Measurements from ENCODE around the gene LIMCH1. TPM values are rescaled to one million over a fixed set of nuclear protein-coding genes. Genes with fewer than 3 reads are reported as not detected.
A peak's percentile ranks its signal among the peaks of the same experiment; 100 is the strongest.

Gene LIMCH1
- total and polyA plus RNA-seq, 11 donors: 50.9 to 345 (median 233) TPM

DNA sequence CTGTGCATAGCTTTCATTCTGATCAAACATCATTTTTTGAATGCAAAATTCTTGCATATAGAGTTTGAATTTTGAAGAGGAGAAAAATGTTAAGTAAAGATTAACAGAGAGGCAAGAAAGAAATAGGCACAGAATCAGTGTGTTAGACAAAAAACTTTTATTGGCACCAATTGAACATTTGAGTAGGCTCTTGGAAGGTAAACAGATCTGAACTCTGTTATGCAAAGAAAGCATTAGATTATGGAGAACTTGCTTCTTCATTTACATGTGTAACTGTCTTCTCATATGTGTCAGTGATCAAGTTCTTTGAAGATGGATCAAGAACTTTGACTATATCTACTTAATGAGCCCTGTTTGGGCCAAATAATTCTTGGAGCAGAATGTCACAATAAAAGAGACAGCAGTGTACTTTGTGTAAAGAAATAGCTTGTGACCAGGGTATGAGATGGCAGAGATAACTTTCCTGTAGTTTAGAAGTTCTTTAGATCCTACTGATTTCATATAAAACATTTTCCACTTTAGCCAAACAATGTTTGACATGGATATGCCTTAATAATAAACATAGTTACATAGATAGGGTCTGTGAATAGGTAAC lies 61.3 kb downstream of the LIMCH1 start:
- no peak overlapping the region for H3K27ac ChIP-seq
- H3K4me1 ChIP-seq: peaks cover 0 to 66% (median 36%) of the 10 kb centered on the region in 12 donors
- no peak for DNase-seq
- H3K4me3 ChIP-seq: no peak overlapping the region
- intact Hi-C loops (cut with DNase I): no loop called here
- H3K9me3 ChIP-seq: no peaks in the 10 kb centered on the region
- no peak for ATAC-seq
- H3K27me3 ChIP-seq: no peaks in the 10 kb centered on the region
- H3K36me3 ChIP-seq: peaks cover 0 to 6% (median 0%) of the 10 kb centered on the region in 9 donors
- TF ChIP-seq, protein P1, sequence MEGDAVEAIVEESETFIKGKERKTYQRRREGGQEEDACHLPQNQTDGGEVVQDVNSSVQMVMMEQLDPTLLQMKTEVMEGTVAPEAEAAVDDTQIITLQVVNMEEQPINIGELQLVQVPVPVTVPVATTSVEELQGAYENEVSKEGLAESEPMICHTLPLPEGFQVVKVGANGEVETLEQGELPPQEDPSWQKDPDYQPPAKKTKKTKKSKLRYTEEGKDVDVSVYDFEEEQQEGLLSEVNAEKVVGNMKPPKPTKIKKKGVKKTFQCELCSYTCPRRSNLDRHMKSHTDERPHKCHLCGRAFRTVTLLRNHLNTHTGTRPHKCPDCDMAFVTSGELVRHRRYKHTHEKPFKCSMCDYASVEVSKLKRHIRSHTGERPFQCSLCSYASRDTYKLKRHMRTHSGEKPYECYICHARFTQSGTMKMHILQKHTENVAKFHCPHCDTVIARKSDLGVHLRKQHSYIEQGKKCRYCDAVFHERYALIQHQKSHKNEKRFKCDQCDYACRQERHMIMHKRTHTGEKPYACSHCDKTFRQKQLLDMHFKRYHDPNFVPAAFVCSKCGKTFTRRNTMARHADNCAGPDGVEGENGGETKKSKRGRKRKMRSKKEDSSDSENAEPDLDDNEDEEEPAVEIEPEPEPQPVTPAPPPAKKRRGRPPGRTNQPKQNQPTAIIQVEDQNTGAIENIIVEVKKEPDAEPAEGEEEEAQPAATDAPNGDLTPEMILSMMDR (IDR thresholded peaks at IDR 0.05): no peak
- no peak for TF ChIP-seq POLR2A (IDR thresholded peaks at IDR 0.05)

DNA sequence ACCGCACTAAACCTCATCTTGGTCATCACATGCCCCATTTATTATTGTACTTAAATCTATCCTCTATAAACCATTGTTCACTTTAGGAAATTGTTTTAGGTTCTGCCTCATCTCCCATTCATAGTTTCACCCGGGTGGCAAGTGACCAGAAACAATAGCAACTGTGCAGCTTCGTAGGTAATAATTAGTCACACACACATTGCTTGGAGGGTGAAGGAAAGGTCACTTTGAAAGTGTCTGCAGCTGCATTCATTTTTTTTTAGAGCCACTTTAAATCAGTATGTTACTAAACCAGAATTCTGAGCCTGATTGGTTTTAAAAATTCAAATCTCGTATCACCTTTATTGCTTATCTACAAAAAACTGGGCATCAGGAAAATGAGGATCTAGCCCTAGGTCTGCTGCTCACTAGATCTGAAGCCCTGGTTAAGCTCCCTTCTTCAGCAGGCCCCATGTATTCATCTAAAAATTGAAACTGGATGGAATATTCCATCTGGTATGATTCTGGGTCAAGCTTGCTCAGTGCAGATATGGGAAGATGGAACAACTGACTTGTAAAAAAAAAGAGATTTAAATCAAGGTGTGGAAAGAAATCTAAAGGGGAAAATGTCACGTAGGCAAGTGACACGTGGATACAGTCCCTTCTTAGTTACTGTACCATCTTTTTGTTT lies 62.4 kb downstream of the LIMCH1 start:
- DNase-seq (peak in 1 of 5 donors; percentile 45), ATAC-seq (peak in 3 of 4 donors; percentile 56 to 77 (median 69))
- peaks cover 0 to 55% (median 27%) of the 10 kb centered on the region in 12 donors for H3K4me1 ChIP-seq
- no peaks in the 10 kb centered on the region for H3K27me3 ChIP-seq
- intact Hi-C loops (cut with DNase I): loop anchor here in 1 of 10 donors (5.0 kb wide), 1 partner anchor 73 kb away; no protein-coding TSS in a partner anchor
- no peak overlapping the region for H3K27ac ChIP-seq
- peaks cover 0 to 6% (median 0%) of the 10 kb centered on the region in 9 donors for H3K36me3 ChIP-seq
- TF ChIP-seq, protein P1 (IDR thresholded peaks at IDR 0.05): no peak
- TF ChIP-seq POLR2A (IDR thresholded peaks at IDR 0.05): no peak
- no peaks in the 10 kb centered on the region for H3K9me3 ChIP-seq
- 47 to 60% (median 59%) methylated on average over 6 of the region's 6 CpGs for WGBS, 4 donors
- no peak overlapping the region for H3K4me3 ChIP-seq

DNA sequence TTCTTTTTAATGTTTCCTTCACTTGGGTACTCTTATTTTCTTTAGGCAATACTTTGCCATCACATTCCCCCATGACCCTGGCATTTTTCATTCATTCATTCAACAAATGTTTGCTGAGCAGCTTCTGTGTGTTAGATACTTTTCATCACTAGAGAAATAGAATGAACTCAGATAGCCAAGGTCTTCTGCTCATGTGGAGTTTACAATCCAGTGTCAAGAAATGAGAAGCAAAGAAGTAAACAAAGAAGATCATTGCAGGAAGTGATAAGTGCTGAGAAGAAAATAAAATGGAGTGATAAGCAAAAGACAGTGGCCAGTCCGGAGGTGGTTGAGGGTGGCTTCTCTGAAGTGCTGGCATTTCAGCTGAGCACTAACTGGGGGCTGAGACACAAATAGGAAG lies 63.1 kb downstream of the LIMCH1 start:
- peak in 1 of 4 donors; percentile 7 for ATAC-seq
- Histone ChIP-seq H3K27ac (no peak overlapping the region), H3K4me3 (no peak overlapping the region), H3K27me3 (no peaks in the 10 kb centered on the region), H3K36me3 (peaks cover 0 to 11% (median 0%) of the 10 kb centered on the region in 9 donors), H3K4me1 (peaks cover 0 to 52% (median 27%) of the 10 kb centered on the region in 12 donors), H3K9me3 (no peaks in the 10 kb centered on the region)
- TF ChIP-seq, protein P1 (IDR thresholded peaks at IDR 0.05): no peak
- no peak for TF ChIP-seq POLR2A (IDR thresholded peaks at IDR 0.05)
- 37 to 54% (median 49%) methylated on average over 1 of the region's 1 CpG for WGBS, 4 donors
- no peak for DNase-seq
- intact Hi-C loops (cut with DNase I): loop anchor here in 1 of 10 donors (5.0 kb wide), 1 partner anchor 74 kb away; no protein-coding TSS in a partner anchor

DNA sequence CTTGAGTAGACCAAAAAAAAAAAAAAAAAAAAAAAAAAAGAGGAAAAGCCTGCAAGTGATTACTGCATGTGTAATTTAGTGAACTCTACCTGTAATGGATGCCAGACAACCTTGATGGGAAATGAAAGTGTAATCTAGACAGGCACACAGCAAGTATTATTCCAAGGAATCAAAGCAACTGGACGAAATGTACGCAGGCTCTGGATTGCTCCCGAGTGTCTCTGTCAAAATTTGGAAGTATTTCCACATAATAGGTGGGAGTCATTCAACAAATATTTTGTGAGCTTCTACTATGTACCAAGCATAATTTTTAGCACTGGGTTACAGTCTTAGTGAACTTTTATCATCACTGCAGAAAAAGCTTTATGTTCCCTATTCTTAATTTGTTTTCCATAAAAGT lies 64.2 kb downstream of the LIMCH1 start:
- Histone ChIP-seq H3K4me3 (no peak overlapping the region), H3K36me3 (peaks cover 0 to 22% (median 5%) of the 10 kb centered on the region in 9 donors), H3K27me3 (no peaks in the 10 kb centered on the region), H3K9me3 (no peaks in the 10 kb centered on the region), H3K4me1 (peaks cover 0 to 50% (median 27%) of the 10 kb centered on the region in 12 donors), H3K27ac (no peak overlapping the region)
- 74 to 85% (median 81%) methylated on average over 3 of the region's 3 CpGs for WGBS, 4 donors
- ATAC-seq (no peak), DNase-seq (no peak)
- TF ChIP-seq POLR2A (IDR thresholded peaks at IDR 0.05): no peak
- TF ChIP-seq, protein P1 (IDR thresholded peaks at IDR 0.05): no peak
- intact Hi-C loops (cut with DNase I): loop anchor here in 1 of 10 donors (5.0 kb wide), 1 partner anchor 75 kb away; no protein-coding TSS in a partner anchor
